Osteoblast (primary cell): ENCODE results near the gene DFFB. TPM values are rescaled to one million over a fixed set of nuclear protein-coding genes. Genes with fewer than 3 reads are reported as not detected.

ENCODE experiments used
- DNase-seq: peaks from one replicate; pipeline ENCODE4 v3.0.0; 2011; ENCODE audit warnings: low spot score, mixed read lengths; ENCODE audit not compliant: insufficient read length; ENCODE audit errors: missing footprints
- H2AFZ ChIP-seq: 2 replicates; pipeline ENCODE4 v1.6.0; 2011; ENCODE audit warnings: mild to moderate bottlenecking, low read length
- H3K27ac ChIP-seq: 2 replicates; pipeline ENCODE4 v1.5.1; 2011; ENCODE audit warnings: mild to moderate bottlenecking, low read depth, low read length, moderate library complexity
- H3K27me3 ChIP-seq: 2 replicates; pipeline ENCODE4 v1.6.0; 2012; ENCODE audit warnings: mild to moderate bottlenecking, control low read depth, inconsistent platforms, low read length, moderate library complexity; ENCODE audit not compliant: insufficient read depth
- H3K36me3 ChIP-seq: 2 replicates; pipeline ENCODE4 v1.5.1; 2011; ENCODE audit warnings: mild to moderate bottlenecking, low read length, control low read depth, moderate library complexity; ENCODE audit not compliant: insufficient read depth
- H3K4me1 ChIP-seq: 2 replicates; pipeline ENCODE4 v1.5.1; 2011; ENCODE audit warnings: mild to moderate bottlenecking, low read length, control low read depth, moderate library complexity; ENCODE audit not compliant: insufficient read depth
- H3K4me2 ChIP-seq: 2 replicates; pipeline ENCODE4 v1.6.0; 2011; ENCODE audit warnings: mild to moderate bottlenecking, low read length; ENCODE audit not compliant: insufficient read depth
- H3K4me3 ChIP-seq: fragments of 200-600 bp; sonication (generic); 3 replicates; pipeline ENCODE4 v1.5.1; 2012; ENCODE audit warnings: mild to moderate bottlenecking, low read length, inconsistent platforms; ENCODE audit not compliant: insufficient read depth
- H3K79me2 ChIP-seq: 2 replicates; pipeline ENCODE4 v1.6.0; 2012; ENCODE audit warnings: mild to moderate bottlenecking, low read length, control low read depth, inconsistent platforms; ENCODE audit not compliant: insufficient read depth
- H3K9me3 ChIP-seq: 2 replicates; pipeline ENCODE4 v1.5.1; 2011; ENCODE audit warnings: low read depth, low read length, control low read depth
- H4K20me1 ChIP-seq: 2 replicates; pipeline ENCODE4 v1.6.0; 2012; ENCODE audit warnings: mild to moderate bottlenecking, low read length, control low read depth; ENCODE audit not compliant: insufficient read depth
- total RNA-seq: library from RNA; depleted of rRNA; stranded (reverse); fragments of >200 nt; gene quantifications from 2 replicates; pipeline ENCODE4 v1.2.3, GENCODE V29; 2012
- TF ChIP-seq, protein P1 (sequence below): IDR thresholded peaks from 2 replicates; pipeline ENCODE4 v1.5.1; 2011; ENCODE audit warnings: mild to moderate bottlenecking, low read depth, low read length, moderate library complexity; ENCODE audit errors: extremely low read depth

Gene DFFB
- total RNA-seq, 1 donor = 5.1 TPM

DNA sequence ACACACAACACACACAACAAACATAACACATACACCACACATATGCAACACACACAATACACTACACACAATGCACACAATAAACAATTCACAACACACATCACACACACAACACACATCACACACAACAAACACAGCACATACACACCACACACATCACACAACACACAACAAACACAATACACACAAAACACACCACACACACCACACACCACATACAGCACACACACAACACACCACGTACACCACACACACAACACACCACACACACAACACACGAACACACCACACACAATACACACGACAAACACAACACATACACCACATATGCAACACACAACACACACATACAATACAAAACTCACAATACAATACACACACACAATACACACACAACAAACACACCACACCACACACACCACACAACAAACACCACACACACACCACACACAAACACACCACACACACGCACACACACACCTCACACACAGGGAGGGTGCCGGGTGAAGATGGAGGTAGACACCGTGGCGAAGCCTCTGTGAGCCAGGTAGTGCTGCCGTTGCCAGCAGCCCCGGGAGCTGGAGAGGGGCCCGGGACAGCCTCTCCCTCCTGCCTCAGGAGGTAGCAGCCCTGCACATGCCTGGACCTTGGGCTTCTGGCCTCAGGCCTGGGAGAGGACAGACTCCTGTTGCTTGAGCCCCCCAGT, 73.2 kb downstream of the DFFB start:
- H3K9me3 ChIP-seq = no peaks in the 10 kb centered on the region

DNA sequence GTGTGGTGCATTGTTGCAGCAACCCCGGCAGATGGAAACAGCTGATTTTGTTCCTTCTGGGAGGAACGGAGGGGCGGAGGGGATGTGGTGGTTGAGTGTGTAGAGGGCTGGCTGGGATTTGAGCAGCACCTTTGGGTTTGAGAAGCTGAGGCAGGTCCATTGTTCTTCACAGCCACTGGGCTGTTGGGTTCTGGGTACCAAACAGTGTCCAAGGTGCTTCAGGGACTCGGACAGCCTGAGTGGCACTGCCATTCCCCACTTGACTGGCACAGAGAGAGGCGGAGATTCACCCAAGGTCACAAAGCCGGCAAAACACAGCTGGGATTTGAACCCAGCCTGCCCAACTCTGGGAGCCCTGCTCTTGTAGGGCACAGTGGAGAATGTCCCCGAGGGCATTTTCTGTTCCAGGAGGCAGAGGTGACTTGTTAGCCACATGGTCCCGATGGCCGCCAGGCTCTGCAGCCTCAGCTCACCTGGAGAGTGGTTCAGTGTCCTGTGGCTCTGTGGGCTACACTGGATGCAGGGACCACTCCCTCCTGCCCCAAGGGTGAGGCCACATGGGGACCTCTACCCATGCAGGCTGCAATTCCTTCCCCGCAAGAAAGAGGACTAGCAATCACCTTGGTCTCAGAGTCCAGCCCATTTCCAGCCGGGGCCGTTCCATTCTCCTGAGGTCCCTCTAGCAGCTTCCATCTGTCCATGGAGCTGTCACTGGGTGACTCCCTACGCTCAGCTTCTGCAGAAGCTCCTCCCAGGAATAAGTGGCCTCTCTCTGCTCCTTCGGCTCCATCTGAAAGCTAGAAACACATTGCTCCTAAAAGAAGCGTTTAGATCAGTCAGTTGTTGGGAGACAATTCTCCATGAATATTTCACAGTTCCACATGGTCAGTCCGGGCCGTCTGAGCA, 74.0 kb downstream of the DFFB start:
- H3K27me3 ChIP-seq = no peaks in the 10 kb centered on the region
- H2AFZ ChIP-seq = no peak overlapping the region
- no peaks in the 10 kb centered on the region for H3K9me3 ChIP-seq
- H3K4me1 ChIP-seq = no peaks in the 10 kb centered on the region
- H3K4me3 ChIP-seq = no peak overlapping the region
- DNase-seq = peak; percentile 68
- no peak overlapping the region for H3K4me2 ChIP-seq
- H3K36me3 ChIP-seq = no peaks in the 10 kb centered on the region
- TF ChIP-seq, protein P1, sequence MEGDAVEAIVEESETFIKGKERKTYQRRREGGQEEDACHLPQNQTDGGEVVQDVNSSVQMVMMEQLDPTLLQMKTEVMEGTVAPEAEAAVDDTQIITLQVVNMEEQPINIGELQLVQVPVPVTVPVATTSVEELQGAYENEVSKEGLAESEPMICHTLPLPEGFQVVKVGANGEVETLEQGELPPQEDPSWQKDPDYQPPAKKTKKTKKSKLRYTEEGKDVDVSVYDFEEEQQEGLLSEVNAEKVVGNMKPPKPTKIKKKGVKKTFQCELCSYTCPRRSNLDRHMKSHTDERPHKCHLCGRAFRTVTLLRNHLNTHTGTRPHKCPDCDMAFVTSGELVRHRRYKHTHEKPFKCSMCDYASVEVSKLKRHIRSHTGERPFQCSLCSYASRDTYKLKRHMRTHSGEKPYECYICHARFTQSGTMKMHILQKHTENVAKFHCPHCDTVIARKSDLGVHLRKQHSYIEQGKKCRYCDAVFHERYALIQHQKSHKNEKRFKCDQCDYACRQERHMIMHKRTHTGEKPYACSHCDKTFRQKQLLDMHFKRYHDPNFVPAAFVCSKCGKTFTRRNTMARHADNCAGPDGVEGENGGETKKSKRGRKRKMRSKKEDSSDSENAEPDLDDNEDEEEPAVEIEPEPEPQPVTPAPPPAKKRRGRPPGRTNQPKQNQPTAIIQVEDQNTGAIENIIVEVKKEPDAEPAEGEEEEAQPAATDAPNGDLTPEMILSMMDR = no peak
- no peak overlapping the region for H3K27ac ChIP-seq
- no peaks in the 10 kb centered on the region for H4K20me1 ChIP-seq
- no peaks in the 10 kb centered on the region for H3K79me2 ChIP-seq

More for the DNA sequence above, 73.2 kb downstream of the DFFB start:
- no peak overlapping the region for H2AFZ ChIP-seq
- DNase-seq = no peak
- no peaks in the 10 kb centered on the region for H3K27me3 ChIP-seq
- no peak overlapping the region for H3K4me2 ChIP-seq
- no peaks in the 10 kb centered on the region for H3K36me3 ChIP-seq
- H3K79me2 ChIP-seq = no peaks in the 10 kb centered on the region
- H4K20me1 ChIP-seq = no peaks in the 10 kb centered on the region
- no peak overlapping the region for H3K4me3 ChIP-seq
- H3K4me1 ChIP-seq = no peaks in the 10 kb centered on the region
- TF ChIP-seq, protein P1 = no peak
- no peak overlapping the region for H3K27ac ChIP-seq

DNA sequence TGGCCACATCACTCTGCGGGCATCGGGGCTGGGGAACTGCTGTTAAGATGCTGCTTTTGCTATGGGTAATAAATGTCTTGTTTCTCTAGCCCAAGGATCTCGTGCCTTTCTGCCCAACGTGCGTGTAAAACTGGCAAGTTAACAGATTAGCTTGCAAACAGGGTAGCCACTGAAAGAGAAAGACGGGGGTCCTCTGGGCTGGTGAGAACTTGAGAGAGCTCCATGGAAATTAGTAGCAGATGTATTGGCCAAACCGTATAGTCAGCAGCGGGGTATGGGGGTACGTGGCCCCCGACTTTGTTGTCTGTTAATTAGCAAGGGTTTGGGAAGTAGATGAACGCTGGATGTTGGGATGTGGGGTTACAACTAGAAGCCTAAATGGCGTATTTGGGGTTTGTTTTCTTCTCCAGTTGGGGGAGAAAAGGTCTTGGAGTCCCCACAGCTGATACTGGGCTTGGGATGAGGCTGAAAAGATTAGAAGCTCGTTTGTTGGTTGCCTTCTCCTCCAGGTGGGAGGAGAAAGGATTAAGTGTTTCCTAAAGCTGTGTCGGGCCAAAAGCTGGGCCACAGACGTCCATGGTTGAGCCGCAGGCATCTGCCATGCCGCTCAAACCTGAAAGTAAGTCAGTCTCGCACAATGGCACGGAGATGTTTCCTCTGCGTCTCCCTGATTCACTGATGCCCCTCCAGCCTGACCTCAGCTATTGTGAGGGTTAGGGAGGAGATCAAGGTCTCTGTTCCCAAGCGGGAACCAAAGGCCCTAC, 75.1 kb downstream of the DFFB start:
- Histone ChIP-seq H3K4me3 (no peak overlapping the region), H3K27ac (no peak overlapping the region), H3K9me3 (no peaks in the 10 kb centered on the region), H3K4me1 (no peaks in the 10 kb centered on the region), H3K79me2 (no peaks in the 10 kb centered on the region), H2AFZ (no peak overlapping the region), H3K4me2 (no peak overlapping the region), H4K20me1 (no peaks in the 10 kb centered on the region), H3K27me3 (no peaks in the 10 kb centered on the region), H3K36me3 (no peaks in the 10 kb centered on the region)
- TF ChIP-seq, protein P1 = no peak
- DNase-seq = peak; percentile 59

Other genes starting within 250 kb of the DFFB start
- 61.9 and 85.4 TPM in 2 replicates for gene MEGF6, start 246.0 kb upstream of the DFFB start, total RNA-seq
- 30.9 and 35.8 TPM in 2 replicates for gene TPRG1L, start 232.5 kb upstream of the DFFB start, total RNA-seq
- 9.8 and 12.4 TPM in 2 replicates for gene WRAP73, start 207.4 kb upstream of the DFFB start, total RNA-seq
- not detected in 2 replicates for gene TP73, start 205.0 kb upstream of the DFFB start, total RNA-seq
- not detected in 2 replicates for gene CCDC27, start 105.0 kb upstream of the DFFB start, total RNA-seq
- gene SMIM1, start 84.7 kb upstream of the DFFB start, total RNA-seq = not detected in 2 replicates
- gene LRRC47, start 61.0 kb upstream of the DFFB start, total RNA-seq = 24.5 and 30.0 TPM in 2 replicates
- gene CEP104, start 265 bp upstream of the DFFB start, total RNA-seq = 21.5 and 21.7 TPM in 2 replicates
- gene C1orf174, start 42.8 kb downstream of the DFFB start, total RNA-seq = 27.1 and 29.3 TPM in 2 replicates